SH-SY5Y (cell line): ENCODE results near the gene GK2.

Experiments used
- GATA2 ChIP-seq: IDR thresholded peaks from 2 replicates; pipeline ENCODE4 v1.6.1; 2011; ENCODE audit warnings: mild to moderate bottlenecking, low read depth, low read length
- GATA3 ChIP-seq: IDR thresholded peaks from 2 replicates; pipeline ENCODE4 v1.6.1; 2011; ENCODE audit warnings: low read depth, mild to moderate bottlenecking, low read length, moderate library complexity

DNA sequence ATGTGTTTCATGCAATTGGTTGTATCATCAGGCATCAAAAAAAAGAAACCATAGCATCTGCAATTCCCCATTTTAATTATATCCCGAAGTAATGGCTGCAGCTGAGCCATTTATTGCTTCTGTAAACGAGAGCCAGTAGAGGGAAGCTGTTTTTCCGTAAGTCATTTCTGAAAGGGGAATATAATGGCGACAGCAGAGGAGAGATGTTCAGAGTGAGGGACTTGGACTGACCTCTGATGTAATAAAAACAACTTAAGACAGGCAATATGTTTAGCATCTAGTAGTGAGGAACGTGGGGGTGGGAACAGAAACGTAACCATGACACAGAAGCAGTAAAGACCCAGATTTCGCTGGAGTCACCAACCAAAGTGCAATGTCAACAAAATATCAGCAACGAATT lies 50.7 kb downstream of the GK2 start:
- TF ChIP-seq GATA2 (no peak), GATA3 (no peak)
